ENCODE results near the gene UPP1.

Gene UPP1

DNA sequence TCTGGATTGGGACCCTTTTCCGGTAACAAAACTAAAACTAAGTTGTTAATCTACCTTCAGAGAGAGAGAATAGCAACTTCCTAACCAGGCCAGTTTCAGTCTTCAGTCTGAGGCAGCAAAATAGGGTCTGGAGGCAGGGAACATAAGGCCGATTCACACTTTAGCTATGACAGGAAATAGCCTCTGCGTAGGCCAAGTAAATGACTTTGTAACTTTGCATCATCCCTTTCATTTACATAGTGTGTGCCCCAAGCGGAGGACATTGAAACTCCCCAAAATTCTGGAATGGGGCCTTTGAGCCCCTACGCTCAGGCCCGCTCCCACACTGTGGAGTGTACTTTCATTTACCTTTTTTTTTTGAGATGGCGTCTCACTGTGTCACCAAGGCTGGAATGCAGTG, 1.7 kb upstream of the UPP1 start:
- peak; percentile 34 for DNase-seq

DNA sequence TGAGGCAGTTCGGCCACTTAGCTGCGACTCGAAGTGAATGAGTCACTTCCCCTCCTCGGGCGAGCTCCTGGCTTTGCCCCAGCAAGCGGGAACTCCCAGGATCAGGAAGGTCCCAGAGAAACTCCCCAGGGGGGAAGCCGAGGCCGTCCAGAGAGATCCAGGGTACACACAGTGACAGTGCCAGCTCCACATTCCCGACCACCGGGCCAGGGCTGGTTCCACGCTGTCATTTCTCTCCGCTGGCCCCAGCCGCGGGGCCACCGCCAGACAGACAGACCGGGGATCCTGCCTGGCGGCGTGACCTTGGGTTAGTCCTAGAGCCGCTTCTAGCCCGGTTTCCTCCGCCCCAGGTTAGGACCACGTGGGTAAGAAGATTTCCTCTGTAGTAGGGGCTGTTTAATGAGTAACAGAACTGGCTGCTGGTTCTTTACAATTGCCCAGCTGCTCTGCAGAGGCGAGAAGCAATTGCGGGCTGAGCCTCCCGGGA, 463 bp upstream of the UPP1 start:
- DNase-seq, result no peak

DNA sequence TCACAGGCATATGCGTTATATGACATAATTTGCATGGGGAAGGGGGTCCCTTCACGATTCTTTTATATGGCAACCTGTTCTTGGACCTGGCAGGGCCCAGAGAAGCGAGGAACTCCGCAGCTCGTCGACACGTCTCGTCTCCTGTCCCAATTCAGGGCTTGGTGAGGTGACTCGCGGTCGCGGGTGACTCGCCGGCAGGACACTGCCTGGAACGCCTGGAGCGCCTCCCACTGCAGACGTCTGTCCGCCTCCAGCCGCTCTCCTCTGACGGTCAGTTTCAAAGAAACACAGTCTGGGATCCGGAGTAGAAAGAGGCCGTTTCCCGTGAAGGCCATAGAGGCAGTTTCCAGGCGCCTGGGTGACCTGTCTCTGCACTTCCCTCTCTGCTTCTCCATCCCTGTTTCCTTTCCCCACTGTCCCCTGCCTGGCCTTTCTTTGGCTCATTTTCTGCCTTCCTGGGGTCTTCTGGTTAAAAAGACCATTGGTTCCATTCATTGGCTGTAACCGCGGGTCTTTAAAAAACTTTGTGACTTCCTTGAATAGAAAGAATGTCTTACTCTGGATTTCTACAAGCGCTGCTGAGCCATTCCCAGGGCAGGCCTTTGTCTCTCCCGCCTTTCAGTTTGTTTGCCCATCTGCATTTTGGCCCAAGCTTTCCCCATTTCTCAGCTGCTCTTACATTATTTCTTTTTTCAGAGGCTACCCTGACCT, 1.2 kb downstream of the UPP1 start:
- peak; percentile 37 for DNase-seq

DNA sequence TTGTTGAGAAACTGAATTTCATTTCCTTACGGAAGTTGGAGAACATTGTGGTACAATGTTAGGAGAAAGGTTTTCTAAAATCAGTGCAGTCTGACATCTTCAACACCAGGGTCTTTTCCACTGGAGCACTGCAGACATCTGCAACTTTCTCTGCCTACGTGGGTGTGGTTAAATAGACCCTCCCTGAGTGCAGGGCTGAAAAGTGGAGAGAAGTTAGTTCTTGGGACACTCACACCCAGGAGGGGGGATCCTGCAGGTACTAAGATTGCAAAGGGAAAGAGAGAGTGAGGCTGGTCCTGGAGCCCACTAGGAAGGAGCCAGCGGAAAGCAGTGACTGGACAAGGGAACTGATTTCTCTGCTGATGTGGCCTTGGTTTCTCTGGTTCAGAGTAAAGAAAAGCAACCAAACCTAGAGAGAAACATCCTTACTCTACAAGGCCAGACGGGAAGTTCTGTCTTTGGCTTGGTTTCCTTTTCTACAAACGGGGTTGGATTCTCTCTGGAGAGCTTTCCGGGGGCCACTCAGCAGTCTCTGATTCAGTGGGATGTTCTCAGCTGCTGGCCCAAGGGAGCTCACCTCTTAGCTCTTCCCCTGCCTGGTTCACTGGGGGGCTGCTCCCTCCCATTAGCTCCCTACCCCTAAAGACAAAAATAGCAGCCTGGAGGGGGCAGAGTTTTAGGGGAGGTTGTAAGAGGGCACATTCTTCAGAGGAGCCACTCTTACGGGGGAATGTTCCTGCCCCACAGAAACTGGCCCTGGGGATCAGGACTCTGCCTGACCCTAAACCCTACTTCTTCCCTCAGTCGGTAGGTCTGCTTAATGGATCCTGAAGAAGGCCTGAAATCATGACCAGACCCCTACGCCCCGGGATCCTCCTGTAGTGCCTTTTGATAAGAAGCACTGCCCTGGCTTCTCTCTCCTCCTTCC, 2.7 kb downstream of the UPP1 start:
- DNase-seq, result no peak

DNA sequence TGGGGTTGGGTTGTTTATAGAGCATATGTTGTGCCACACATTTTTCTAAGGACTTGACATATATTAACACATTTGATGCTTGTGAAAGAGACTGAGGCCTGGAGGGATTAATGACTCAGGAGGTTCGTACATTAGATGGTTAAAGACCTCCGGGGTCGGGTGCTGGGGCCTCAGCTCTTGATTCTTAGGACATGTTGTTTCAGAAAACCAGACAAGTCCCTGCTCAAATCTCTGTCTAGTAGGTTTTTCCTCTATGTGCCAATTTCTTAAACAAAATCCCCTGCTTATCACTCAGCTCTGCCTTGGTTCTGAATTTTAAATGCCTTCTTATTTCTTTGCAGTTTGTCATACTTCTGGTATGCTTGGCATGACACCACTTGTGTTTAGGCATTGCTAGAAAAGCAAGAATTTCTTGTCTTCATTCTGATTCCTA, 5.8 kb downstream of the UPP1 start:
- no peak for DNase-seq

DNA sequence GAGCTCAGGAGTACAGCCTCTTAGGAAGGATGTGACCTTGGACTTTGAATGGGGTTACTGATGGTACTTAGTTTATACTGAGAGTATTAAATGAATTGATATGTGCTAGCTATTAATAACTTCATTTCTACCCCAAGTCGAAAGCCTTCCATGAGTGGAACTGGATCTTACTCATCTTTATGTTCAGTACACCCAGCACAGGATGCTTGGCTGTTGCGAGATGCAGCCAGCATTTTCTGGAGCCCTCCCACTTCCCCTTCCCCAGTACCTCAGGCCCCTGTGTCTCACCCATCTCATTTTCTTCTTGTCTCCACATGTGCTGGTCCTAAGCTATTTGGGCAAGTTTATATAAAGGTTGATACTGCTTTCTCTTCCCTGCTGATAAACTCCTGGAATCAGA, 7.2 kb downstream of the UPP1 start:
- peak; percentile 55 for DNase-seq

DNA sequence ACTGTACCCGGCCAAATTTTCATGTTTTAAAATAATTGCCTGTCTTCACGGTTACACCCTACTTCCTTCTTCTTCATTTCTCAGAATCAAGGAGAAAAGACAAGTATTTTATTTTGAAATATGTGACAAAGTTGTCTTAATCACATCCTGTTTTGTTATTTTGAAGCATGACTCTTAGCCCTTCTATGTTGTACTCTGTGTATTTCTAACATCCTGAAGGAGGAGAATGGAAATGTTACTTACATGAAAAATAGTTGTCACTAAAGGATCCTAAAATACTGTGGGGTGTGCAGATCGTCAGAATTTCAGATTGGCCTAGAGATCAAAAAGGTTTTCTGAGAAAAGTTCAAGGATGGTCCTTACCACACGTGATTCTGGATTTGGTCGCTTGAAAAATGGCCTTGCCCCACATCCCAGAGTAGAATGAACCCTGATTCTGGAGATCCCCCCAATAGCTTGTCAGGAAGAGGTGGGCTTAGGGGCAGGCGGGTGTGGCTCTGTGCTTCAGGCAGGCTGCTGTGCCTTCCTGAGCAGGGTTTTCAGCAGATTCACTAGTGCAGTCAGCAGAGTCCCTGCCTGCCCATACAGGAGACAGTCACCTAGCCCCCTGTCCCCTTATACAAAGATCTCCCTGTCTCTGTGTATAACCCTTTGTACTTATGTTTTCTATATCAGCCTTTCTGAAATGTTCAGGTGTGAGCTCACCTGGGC, 8.6 kb downstream of the UPP1 start:
- peak; percentile 26 for DNase-seq

DNA sequence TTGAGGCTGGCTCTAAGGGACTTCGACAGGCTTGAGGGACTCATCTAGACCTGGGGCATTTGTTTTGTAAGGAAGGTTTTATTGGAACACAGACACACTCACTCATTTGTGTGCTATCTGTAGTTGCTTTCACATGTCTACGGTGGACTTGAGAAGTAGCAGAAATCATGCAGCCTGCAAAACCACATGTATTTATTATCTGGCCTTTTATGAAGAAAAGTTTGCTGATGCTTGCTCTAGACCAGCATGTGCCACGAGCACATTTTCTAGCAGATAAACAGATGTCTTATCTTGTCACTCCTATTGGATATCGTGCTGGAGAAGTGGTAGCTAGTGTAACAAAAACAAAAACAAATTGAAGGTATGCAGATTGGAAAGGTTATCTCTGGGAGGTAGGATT, 9.8 kb downstream of the UPP1 start:
- no peak for DNase-seq

DNA sequence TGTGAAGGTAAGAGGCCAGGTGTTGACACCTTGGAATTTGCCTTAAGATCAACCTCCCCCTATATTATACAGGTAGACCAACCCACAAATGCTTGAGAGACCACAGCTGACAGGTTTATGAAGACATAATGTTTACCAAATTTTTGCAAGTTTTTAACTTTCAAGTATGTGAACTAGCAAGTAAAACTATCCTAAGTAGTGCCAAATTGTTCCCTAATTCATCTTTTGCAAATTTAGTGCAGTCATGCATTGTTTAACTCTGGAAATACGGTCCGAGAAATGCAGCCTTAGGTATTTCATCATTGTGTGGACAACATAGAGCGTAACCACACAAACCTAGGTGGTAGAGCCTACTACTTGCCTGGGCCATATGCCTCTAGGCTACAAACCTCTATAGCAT, 10.7 kb downstream of the UPP1 start:
- no peak for DNase-seq

DNA sequence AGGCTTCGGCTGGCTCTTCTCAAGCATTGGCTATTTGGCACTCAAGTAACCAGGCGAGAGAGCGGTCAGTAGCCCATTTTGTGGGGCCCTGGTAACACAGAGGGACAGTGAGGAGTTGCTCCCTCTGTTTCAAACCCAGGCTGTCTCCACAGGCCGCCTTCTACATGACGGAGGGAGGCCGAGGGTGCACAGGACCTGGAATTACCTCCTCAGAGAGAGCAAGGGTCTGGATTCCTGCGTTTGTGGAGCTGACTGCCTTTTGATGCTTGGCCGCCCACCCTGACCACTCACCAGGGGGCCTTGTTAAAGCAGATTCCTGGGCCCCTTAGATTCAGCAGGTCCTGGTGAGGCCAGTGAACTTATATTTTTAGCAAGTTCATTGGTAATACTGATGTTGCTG, 12.3 kb downstream of the UPP1 start:
- DNase-seq, result no peak

DNA sequence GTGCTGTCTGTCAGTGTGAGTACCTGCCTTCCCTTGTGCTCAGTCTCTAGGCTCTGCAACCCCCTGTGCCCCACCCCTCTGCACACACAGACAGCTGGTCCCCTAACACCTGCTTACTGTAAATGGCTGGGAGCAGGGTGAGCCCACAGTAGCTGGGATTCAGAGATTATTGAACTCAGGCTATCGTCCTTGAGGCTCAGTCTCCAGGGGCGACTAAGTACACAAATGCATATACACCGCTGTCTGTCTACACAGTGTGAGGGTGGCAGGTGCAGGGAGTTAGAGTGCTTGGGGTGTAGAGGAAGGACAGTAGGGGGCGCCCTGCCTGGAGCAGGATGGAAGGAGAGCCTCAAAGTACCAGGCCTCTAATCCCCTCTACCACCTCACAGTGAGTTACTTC, 12.9 kb downstream of the UPP1 start:
- DNase-seq, result no peak

DNA sequence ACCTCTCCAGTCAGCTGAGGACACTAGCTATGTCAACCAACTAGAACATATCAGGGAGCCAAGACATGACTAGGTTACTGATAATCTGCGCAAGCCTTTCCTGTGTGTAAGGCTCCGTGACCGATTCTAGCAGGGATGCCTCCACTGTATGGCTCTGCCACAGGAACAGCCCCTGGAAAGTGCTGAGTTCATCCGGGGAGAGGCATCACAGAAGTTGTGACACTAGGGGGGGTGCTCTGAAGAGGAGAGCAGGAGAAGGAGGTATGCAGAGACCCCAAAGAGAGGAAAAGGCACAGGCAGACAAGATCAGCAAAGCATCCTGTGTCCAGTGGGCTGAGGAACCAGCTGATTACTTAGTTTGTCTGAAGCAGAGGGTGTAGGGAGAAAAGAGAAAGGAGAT, 13.5 kb downstream of the UPP1 start:
- no peak for DNase-seq

DNA sequence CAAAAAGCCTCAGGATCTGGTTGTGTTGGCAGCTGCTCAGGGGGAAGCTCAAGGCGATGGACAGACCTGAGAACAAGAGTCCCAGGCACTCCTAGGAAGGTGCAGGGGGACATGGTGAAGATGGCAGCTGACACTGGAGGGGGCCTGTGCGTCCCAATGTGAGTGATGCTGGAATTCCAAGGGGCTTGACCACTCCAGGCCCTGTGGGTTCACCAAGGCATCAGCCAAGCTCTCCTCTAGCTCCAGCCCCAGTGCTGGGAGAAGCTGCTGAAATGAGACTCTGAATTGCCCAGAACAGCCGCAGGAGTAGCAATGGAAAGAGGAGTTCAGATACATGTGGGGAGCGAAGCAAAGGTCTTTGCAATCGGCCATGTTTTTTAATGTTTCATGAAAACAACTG, 16.0 kb downstream of the UPP1 start:
- no peak for DNase-seq

DNA sequence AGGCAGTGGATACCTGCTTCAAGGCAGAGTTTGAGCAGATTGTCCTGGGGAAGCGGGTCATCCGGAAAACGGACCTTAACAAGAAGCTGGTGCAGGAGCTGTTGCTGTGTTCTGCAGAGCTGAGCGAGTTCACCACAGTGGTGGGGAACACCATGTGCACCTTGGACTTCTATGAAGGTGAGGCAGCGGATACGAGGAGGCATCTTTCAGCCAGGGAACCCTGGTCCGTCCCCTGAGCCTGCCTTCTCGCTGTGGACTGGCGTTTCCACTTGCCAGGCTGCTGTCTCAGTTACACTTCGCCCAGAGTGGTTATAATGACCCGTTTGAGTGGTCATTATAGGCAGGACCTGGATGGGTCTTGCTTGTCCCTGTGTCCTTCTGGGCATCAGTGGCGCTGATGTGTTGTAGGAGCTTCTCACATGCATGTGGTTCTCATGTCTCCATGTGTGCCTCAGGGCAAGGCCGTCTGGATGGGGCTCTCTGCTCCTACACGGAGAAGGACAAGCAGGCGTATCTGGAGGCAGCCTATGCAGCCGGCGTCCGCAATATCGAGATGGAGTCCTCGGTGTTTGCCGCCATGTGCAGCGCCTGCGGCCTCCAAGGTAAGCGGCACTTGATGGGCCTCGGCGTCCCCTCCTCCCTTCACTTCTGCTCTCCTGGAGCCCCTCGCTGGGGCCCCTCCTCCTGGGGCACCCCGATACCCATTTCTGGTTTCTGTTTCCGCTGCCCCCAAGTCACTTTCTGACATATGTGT, 18.0 kb downstream of the UPP1 start:
- no peak for DNase-seq

DNA sequence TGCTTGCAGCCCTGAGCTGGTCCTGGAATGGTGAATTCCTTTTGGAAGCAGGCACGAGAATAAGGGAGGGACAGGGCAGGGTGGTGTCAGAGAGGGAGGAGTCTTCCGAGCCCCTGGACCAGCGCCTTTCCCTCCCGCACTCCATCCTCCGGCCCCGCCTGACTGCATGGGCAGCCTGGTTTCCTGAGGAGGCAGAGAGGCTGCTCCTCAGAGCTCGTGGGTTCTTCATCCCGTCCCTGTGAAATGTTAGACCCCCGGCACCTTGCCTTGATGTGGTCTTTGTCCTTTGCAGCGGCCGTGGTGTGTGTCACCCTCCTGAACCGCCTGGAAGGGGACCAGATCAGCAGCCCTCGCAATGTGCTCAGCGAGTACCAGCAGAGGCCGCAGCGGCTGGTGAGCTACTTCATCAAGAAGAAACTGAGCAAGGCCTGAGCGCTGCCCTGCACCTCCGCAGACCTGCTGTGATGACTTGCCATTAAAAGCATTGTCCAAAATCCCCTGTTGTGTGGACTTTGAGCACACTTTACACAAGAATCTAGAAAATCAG, 18.9 kb downstream of the UPP1 start:
- no peak for DNase-seq

DNA sequence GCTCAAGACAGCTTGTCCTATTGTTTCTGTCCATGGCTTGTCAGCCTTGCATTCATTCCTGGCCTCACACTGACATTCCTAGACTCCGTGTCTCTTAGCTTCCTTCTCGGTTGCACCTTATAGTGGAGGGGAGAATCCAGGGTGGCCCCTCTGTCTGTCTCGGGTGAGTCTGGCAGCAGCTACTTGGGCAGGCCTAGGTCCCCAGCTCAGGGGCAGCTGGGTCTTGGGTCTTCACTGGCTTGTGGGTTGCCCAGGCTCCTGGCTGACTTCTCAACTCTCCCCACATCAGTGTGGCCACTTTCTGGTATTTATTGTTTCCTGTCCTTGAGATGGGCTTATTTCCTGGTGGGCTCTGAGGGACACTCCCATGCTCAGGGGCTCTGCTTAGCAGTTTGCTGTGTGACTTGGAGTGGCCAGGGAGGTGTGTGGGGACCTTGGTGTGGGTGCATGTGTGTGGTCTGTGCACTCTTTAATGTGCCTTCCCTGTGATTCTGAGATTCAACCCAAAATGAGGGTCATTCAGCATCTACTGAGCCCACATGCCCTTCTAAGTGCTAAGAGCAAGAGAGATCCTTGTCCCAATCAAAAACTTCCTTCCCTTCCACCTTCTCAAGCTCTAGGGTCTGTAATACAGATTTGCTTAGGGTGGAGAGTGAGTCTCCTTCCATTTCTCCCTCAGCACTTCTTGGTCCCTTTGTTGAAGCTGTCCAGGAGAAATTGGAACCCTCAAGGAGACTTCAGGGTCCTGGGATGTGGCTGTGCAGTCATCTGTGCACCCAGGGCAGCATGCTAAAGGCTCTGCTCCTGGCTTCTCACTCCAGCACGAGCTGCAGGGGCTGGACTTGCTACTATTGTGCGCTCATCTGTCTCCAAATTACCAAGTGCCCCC, 20.1 kb downstream of the UPP1 start:
- no peak for DNase-seq

DNA sequence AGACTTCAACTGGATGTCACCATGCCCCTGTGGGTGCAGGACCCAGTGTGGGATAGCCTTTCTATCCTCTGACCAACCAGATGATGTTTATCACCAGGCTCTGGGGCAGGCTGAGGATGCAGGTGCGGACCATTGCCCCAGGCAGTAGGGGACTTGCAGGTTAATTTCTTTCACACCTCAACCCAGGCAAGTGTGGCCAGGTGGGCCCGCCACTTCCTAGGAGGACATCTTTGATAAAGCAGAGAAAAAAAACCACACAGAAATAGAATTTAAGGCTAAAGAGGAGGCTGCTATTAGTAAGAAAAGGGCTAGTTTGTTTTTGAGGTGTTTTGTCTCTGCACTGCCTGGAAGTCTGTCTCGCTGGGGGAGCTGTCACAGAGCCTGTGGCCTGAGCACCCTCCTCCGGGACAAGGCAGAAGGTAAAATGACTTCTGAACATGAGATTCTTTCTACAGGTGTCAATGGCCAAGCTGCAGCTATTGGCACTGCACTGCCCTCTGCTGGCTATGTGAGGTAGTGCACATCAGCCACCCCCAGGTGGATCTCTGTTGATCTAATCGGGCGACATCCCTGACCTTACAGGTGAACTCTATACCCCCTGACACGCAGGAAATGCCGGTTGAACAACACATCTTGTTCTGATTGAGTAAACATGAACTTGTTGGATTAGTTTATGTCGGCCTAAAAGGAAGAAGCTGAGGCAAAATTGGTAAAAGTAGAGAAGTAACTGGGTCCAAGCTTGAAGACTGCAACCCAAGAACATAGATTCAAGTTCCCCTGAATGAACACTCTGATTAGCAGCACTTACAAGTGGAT, 21.0 kb downstream of the UPP1 start:
- DNase-seq, result peak; percentile 82

DNA sequence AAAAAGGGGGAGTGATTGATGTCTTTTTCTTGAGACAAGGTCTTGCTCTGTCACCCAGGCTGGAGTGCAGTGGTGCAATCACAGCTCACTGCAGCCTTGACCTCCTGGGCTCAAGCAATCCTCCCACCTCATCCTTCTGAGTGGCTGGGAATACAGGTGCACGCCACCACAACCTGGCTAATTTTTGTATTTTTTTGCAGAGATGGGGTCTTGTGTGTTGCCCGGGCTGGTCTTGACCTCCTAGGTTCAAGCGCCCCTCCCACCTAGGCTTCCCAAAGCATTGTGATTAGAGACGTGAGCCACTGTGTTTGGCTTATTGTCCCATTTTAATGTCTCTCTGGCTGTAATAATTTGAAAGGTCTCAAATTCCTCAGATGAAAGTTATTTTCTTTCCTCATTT, 21.8 kb downstream of the UPP1 start:
- DNase-seq, result no peak

DNA sequence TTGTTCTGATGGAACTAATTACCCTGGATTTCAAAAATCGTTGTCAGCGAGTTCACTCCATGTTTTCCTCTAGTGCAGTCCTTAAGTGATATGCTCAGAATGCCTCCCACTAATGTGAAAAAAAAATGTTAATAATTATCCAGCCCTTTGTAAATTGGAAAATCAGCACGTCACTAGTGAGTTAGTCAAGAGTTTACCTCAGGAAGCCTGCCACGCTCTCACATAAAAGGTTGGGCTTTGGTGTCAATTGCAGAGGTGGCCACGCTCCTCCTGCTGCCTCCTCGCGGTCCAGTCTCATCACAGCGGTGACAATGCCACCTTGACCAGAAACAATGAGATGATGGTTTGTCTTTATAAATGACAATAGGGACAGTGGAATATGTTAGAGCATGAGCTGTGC, 22.5 kb downstream of the UPP1 start:
- no peak for DNase-seq

DNA sequence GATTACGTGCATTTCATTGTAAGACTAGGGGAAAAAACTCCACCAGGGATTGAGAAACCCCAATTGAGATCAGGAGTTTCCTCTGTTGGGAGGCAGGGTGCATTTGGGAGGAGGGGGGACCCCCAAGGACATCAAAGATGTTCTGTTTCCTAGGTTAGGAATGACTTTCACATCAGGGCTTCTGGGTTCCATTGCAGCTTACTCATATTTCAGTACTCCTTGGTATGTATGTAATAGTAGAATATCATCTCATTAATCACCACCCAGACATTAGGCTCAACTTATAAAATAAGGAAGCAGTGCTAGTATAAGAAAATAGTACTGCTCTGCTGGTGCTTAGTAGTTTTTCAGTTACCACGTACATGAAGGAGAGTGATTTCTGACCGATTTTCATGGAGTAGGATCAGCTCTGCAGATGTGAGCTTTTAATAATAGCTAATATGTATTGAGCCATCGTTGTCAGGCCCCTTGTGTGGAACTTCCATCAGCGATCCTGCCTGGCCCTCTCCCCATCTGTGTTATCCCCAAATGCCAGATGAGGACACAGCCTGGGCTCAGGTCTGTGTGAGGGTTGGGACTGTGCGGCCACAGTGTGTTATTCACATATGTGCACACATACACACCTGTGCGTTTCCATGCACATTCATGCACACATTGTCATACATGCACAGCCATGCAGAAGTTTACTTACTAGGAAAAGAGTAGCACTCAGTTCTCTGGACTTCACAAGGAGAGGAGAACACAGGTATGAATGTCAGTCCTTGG, 23.5 kb downstream of the UPP1 start:
- DNase-seq, result no peak
